Fibroblast of villous mesenchyme (primary cell): Measurements from ENCODE around the gene MPRIP. TPM values are rescaled to one million over a fixed set of nuclear protein-coding genes. Genes with fewer than 3 reads are reported as not detected.

ENCODE experiments used
- DNase-seq: peaks from one replicate; pipeline ENCODE4 v3.0.0-alpha.2; 2010; ENCODE audit warnings: low read depth
- H3K4me3 ChIP-seq: 2 replicates; pipeline ENCODE4 v1.5.1; 2011; ENCODE audit warnings: low read depth, mild to moderate bottlenecking, low read length
- CTCF ChIP-seq: IDR thresholded peaks from 2 replicates; pipeline ENCODE4 v1.5.1; 2012; ENCODE audit warnings: low read depth, mild to moderate bottlenecking, low read length; ENCODE audit not compliant: insufficient read depth
- total RNA-seq: library from RNA; depleted of rRNA; stranded (reverse); fragments of >200 nt; gene quantifications from 2 replicates; pipeline ENCODE4 v1.2.3, GENCODE V29; 2012

The MPRIP gene
- total RNA-seq, 1 donor = 178 TPM

GRCh38 chr17:17077101-17077500 lies 34.8 kb downstream of the MPRIP start:
- no peak for TF ChIP-seq CTCF
- DNase-seq = no peak
- no peak overlapping the region for H3K4me3 ChIP-seq

GRCh38 chr17:17077861-17078732 lies 35.8 kb downstream of the MPRIP start:
- DNase-seq = no peak
- no peak for TF ChIP-seq CTCF
- no peak overlapping the region for H3K4me3 ChIP-seq

GRCh38 chr17:17078832-17079231 lies 36.6 kb downstream of the MPRIP start:
- DNase-seq = no peak
- no peak for TF ChIP-seq CTCF
- no peak overlapping the region for H3K4me3 ChIP-seq

- TF ChIP-seq CTCF = no peak
- peak; percentile 48 for DNase-seq
- no peak overlapping the region for H3K4me3 ChIP-seq
Measured at GRCh38 chr17:17079336-17079735, 37.1 kb downstream of the MPRIP start.

- no peak for TF ChIP-seq CTCF
- no peak for DNase-seq
- no peak overlapping the region for H3K4me3 ChIP-seq
Measured at GRCh38 chr17:17079761-17080160, 37.5 kb downstream of the MPRIP start.

- TF ChIP-seq CTCF = no peak
- H3K4me3 ChIP-seq = no peak overlapping the region
Measured at GRCh38 chr17:17080181-17080631, 37.9 kb downstream of the MPRIP start.

More at GRCh38 chr17:17080181-17080631, 37.9 kb downstream of the MPRIP start:
- DNase-seq = no peak
